ENCODE measurements around the gene CTNND2.

GRCh38 chr5:11420969-11421368, 483.3 kb downstream of the CTNND2 start:
- no peak for TF ChIP-seq ELF1 (IDR thresholded peaks at IDR 0.05)
- no peak for TF ChIP-seq GABPA (IDR thresholded peaks at IDR 0.05; ENCODE audit: low read depth)
- no peak for TF ChIP-seq EP300 (IDR thresholded peaks at IDR 0.05; ENCODE audit: borderline replicate concordance in 1 of 2, low read depth in 1 of 2, low read length in 1 of 2)
- no peak for TF ChIP-seq CTCF (IDR thresholded peaks at IDR 0.05)
- no peak for TF ChIP-seq REST (IDR thresholded peaks at IDR 0.05; ENCODE audit: low read depth, low read length)
- TF ChIP-seq EZH2phosphoT487 (IDR thresholded peaks at IDR 0.05; ENCODE audit: borderline replicate concordance, low read depth) = no peak
- TF ChIP-seq TEAD4 (IDR thresholded peaks at IDR 0.05; ENCODE audit: borderline replicate concordance, insufficient read depth) = no peak

All from SK-N-SH (cell line).